ENCODE results near the gene GCA. TPM values are rescaled to one million over a fixed set of nuclear protein-coding genes. Genes with fewer than 3 reads are reported as not detected.

Gene GCA
- total RNA-seq, 1 experiment from 2014 or later, result 6.8 TPM

DNA sequence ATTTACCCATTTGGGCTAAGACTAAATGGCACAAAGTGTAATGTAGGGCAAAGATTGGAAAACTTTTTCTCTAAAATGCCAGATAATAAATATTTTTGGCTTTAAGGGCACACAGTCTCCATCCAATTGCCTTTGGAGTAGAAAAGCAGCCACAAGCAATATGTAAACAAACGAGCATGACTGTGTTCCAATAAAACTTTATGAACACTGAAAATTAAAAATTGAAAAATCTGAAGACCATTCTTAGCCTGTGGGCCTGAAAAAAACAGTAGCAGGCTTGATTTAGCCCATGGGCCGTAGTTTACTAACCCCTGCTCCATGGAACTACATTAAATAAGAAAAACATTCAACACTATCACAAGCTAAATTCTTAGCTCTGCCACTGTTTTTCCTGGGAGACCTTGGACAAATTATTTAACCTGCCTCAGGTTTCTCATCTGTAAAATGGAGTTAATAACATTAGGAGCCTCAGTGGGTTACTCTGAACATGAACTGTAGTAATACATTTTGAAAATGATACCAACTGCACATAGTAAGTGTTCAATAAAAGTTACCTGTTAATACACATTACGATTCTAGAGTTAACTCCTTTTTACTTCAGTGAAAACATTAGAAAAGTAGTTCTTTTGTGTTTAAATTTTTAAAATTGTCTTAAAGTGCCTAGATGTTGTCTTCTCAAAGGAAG is 26.7 kb upstream of the GCA start:
- peak overlapping the region; percentile 82 for H3K4me3 ChIP-seq

GRCh38 chr2:162317861-162318327 is 26.0 kb upstream of the GCA start:
- peaks cover 16% of the 10 kb centered on the region for H3K4me1 ChIP-seq (replicated peaks)
- H3K27ac ChIP-seq, result peak overlapping the region; percentile 62
- peak overlapping the region; percentile 82 for H3K4me3 ChIP-seq
- no peaks in the 10 kb centered on the region for H3K9me3 ChIP-seq (replicated peaks)
- H3K27me3 ChIP-seq (replicated peaks), result no peaks in the 10 kb centered on the region
- DNase-seq (ENCODE audit: low read depth in 1 of 2, low spot score in 2 of 2), result peak in 1 of 2 experiments; percentile 45
- H3K36me3 ChIP-seq, result no peaks in the 10 kb centered on the region

More for the DNA sequence above, 26.7 kb upstream of the GCA start:
- no peaks in the 10 kb centered on the region for H3K36me3 ChIP-seq
- DNase-seq (ENCODE audit: low read depth in 1 of 2, low spot score in 2 of 2), result no peak
- H3K27me3 ChIP-seq (replicated peaks), result no peaks in the 10 kb centered on the region
- H3K9me3 ChIP-seq (replicated peaks), result no peaks in the 10 kb centered on the region
- no peak overlapping the region for H3K27ac ChIP-seq
- H3K4me1 ChIP-seq (replicated peaks), result peaks cover 16% of the 10 kb centered on the region

- Histone ChIP-seq H3K27ac (peak within 1 kb of the TSS; percentile 62), H3K4me1 (replicated peaks) (peaks cover 16% of the 10 kb centered on the region), H3K36me3 (no peaks in the 10 kb centered on the region)
Observed at GRCh38 chr2:162318328-162319180, 25.4 kb upstream of the GCA start, which contains the start of gene IFIH1. IFIH1 (minus strand) TSS chr2:162318684; CDS start chr2:162318307, 377 bp downstream.

GRCh38 chr2:162320864-162321517 is 22.9 kb upstream of the GCA start:
- Histone ChIP-seq H3K27ac (no peak overlapping the region), H3K27me3 (replicated peaks) (no peaks in the 10 kb centered on the region), H3K36me3 (no peaks in the 10 kb centered on the region), H3K4me1 (replicated peaks) (peaks cover 16% of the 10 kb centered on the region), H3K4me3 (no peak overlapping the region), H3K9me3 (replicated peaks) (no peaks in the 10 kb centered on the region)
- no peak for DNase-seq (ENCODE audit: low read depth in 1 of 2, low spot score in 2 of 2)

More at GRCh38 chr2:162318328-162319180, 25.4 kb upstream of the GCA start, which contains the start of gene IFIH1:
- DNase-seq (ENCODE audit: low read depth in 1 of 2, low spot score in 2 of 2), result peak; percentile 83 to 85
- H3K9me3 ChIP-seq (replicated peaks), result no peaks in the 10 kb centered on the region
- H3K4me3 ChIP-seq, result peak within 1 kb of the TSS; percentile 82
- no peaks in the 10 kb centered on the region for H3K27me3 ChIP-seq (replicated peaks)

DNA sequence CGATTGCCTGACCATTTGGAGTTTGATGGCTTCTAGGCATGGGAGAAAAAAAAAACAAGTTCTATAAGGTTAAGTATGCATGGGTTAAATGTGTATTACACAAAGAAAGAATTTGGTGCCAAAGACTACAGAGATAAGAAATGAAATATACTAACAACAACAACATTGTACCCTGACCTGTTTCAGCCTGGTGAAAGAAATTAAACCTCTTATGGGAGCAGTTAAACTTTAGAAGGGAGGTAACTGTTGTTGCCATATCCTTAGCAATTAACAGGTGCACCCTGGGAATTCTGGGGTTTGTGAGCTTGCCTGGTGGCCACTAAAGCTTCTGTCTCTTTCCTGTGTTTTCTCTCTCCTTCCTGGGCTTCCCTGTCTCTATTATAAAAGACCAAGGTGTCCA is 19.0 kb upstream of the GCA start:
- Histone ChIP-seq H3K9me3 (replicated peaks) (no peaks in the 10 kb centered on the region), H3K27me3 (replicated peaks) (no peaks in the 10 kb centered on the region), H3K36me3 (no peaks in the 10 kb centered on the region), H3K4me1 (replicated peaks) (no peaks in the 10 kb centered on the region), H3K4me3 (no peak overlapping the region), H3K27ac (no peak overlapping the region)
- DNase-seq (ENCODE audit: low read depth in 1 of 2, low spot score in 2 of 2), result no peak

DNA sequence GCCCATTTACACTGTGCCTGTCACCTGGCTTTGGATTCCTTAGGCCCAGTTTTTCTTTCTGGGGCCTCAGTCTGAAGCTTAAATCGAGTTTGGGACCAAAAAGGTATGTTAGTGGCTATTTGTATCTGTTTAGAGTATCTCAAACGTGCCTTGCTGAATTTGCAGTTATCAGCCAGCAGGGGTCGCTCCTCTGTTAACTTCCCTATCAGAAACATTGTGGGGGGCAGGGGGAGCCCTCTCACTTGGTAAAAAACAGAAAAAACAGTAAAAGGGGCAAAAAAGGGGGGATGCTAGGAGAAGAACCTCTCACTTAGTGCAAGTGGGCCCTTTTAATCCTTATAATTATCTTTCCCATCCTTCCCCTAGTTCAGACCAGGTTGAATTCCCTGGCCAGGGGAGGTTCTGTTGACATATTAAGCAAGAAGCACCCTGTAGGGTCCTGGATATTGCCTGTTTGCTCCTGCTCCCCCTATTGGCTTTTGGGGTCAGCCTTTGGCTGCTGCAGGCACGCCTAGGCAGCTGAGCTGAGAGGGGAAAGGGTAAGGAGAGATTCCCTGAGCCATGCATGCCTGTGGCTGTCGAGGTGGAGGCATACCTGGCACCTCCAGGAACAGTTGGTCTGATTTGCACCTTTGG is 16.7 kb upstream of the GCA start:
- Histone ChIP-seq H3K36me3 (no peaks in the 10 kb centered on the region), H3K27ac (no peak overlapping the region), H3K4me1 (replicated peaks) (peaks cover 12% of the 10 kb centered on the region), H3K9me3 (replicated peaks) (no peaks in the 10 kb centered on the region), H3K4me3 (no peak overlapping the region), H3K27me3 (replicated peaks) (no peaks in the 10 kb centered on the region)
- DNase-seq (ENCODE audit: low read depth in 1 of 2, low spot score in 2 of 2), result no peak

GRCh38 chr2:162327806-162328205 is 16.1 kb upstream of the GCA start:
- no peaks in the 10 kb centered on the region for H3K9me3 ChIP-seq (replicated peaks)
- H3K36me3 ChIP-seq, result no peaks in the 10 kb centered on the region
- DNase-seq (ENCODE audit: low read depth in 1 of 2, low spot score in 2 of 2), result no peak
- H3K4me3 ChIP-seq, result no peak overlapping the region
- H3K27me3 ChIP-seq (replicated peaks), result no peaks in the 10 kb centered on the region
- H3K4me1 ChIP-seq (replicated peaks), result peaks cover 12% of the 10 kb centered on the region
- no peak overlapping the region for H3K27ac ChIP-seq

DNA sequence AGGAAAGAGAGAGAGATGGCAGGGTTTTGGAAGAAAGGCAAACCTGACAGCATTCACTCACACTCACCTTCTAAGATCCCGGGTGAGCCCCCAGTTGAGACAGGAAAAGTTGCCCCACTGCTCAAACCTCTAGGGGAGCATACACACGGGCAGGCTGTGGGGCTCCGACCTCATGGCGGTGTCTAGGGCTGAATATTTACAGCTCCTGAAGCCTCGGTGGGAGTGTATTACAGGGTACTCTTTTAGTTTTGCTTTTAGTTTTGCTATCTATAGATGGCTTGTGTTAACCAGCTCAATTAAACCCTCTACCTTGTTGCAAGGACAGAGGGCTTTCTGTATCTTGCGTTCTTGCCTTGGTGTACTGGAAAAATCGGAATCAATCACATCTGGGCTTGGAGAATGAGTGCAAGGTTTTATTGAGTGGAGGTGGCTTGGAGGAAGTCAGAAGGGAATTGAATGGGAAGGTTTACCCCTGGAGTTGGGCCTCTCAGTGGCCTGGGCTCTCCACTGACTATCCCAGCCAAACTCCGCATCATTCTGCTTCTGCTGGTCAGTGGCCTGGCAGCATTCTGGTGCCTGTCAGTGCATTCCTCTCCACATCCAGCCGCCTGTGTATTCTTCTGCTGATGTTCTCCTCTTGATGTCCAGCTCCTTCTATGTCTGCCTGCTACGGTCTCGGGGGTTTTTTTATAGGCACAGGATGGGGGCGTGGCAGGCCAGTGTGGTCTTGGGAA is 15.3 kb upstream of the GCA start:
- Histone ChIP-seq H3K27me3 (replicated peaks) (no peaks in the 10 kb centered on the region), H3K27ac (no peak overlapping the region)

DNA sequence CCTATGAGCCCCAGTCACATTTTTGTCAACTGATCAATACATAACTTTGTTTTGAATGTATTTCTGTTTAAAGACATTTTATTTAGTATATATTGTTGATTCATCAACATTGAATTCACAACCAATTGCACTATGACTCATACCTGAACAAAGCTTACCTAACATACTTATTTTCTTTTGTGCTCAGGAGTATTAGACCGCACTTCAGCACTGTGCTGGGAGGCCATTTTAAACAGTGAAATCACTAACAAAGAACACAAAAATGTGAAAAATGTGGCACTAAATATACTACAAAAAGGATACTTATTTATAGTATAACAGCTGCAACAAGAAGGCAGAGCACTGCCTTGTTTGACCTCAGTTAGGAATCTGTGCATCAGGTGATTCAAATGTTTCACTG is 13.1 kb upstream of the GCA start:
- Histone ChIP-seq H3K27me3 (replicated peaks) (no peaks in the 10 kb centered on the region), H3K36me3 (no peaks in the 10 kb centered on the region), H3K4me3 (no peak overlapping the region), H3K9me3 (replicated peaks) (no peaks in the 10 kb centered on the region), H3K27ac (no peak overlapping the region), H3K4me1 (replicated peaks) (peaks cover 12% of the 10 kb centered on the region)
- peak in 1 of 2 experiments; percentile 48 for DNase-seq (ENCODE audit: low read depth in 1 of 2, low spot score in 2 of 2)

More for the DNA sequence above, 15.3 kb upstream of the GCA start:
- H3K36me3 ChIP-seq, result no peaks in the 10 kb centered on the region
- no peaks in the 10 kb centered on the region for H3K9me3 ChIP-seq (replicated peaks)
- H3K4me3 ChIP-seq, result no peak overlapping the region
- no peak for DNase-seq (ENCODE audit: low read depth in 1 of 2, low spot score in 2 of 2)
- H3K4me1 ChIP-seq (replicated peaks), result peaks cover 12% of the 10 kb centered on the region

- H3K9me3 ChIP-seq (replicated peaks), result no peaks in the 10 kb centered on the region
- no peaks in the 10 kb centered on the region for H3K36me3 ChIP-seq
- DNase-seq (ENCODE audit: low read depth in 1 of 2, low spot score in 2 of 2), result no peak
- no peaks in the 10 kb centered on the region for H3K27me3 ChIP-seq (replicated peaks)
- H3K4me1 ChIP-seq (replicated peaks), result peaks cover 12% of the 10 kb centered on the region
- no peak overlapping the region for H3K27ac ChIP-seq
- H3K4me3 ChIP-seq, result no peak overlapping the region
Observed at GRCh38 chr2:162333968-162334367, 10.0 kb upstream of the GCA start.

DNA sequence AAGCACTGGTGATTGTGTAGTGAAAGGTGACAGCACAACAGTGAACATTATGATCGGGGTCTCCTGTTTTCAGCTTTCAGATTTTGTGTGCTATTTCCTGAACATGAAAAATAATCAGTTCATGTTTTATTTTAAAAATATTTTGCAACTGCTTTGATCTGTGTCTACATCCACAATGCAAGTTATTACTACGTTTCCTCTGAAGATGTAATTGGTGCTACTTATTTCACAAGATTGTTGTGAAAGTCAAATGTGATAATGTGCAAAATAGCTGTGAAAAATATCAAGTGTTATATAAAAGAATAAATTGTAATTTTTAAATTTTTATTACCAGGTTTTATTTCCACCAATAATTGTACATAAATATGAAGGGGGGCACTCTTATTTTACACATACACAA is 6.1 kb upstream of the GCA start:
- H3K9me3 ChIP-seq (replicated peaks), result no peaks in the 10 kb centered on the region
- H3K4me3 ChIP-seq, result no peak overlapping the region
- H3K27me3 ChIP-seq (replicated peaks), result no peaks in the 10 kb centered on the region
- no peaks in the 10 kb centered on the region for H3K36me3 ChIP-seq
- H3K27ac ChIP-seq, result no peak overlapping the region
- H3K4me1 ChIP-seq (replicated peaks), result no peaks in the 10 kb centered on the region
- DNase-seq (ENCODE audit: low read depth in 1 of 2, low spot score in 2 of 2), result no peak

GRCh38 chr2:162340822-162341221 is 3.1 kb upstream of the GCA start:
- no peaks in the 10 kb centered on the region for H3K9me3 ChIP-seq (replicated peaks)
- no peak overlapping the region for H3K27ac ChIP-seq
- H3K4me1 ChIP-seq (replicated peaks), result peaks cover 10% of the 10 kb centered on the region; the same call in 1 of the 2 replicates
- H3K36me3 ChIP-seq, result no peaks in the 10 kb centered on the region
- H3K4me3 ChIP-seq, result no peak overlapping the region
- H3K27me3 ChIP-seq (replicated peaks), result no peaks in the 10 kb centered on the region
- no peak for DNase-seq (ENCODE audit: low read depth in 1 of 2, low spot score in 2 of 2)

DNA sequence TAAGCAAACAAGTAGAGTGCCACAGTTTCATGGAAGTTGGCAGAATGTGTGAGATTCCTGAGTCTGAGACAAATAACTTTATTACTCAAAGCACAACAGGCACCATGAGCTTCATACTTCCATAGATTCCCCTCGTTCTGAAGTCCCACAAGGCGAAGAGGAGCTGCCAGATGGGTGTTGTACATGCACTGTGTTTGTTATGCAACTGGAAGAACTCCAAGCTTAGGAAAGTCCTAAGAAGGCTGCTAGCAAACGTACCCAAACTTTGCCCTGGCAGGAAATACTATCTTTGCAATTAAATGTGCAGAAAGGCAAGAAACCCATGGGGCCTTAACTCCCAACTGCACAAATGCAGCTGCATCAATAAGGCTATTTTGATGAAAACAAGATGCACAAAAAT is 1.6 kb upstream of the GCA start:
- no peaks in the 10 kb centered on the region for H3K27me3 ChIP-seq (replicated peaks)
- H3K9me3 ChIP-seq (replicated peaks), result no peaks in the 10 kb centered on the region
- no peak overlapping the region for H3K27ac ChIP-seq
- H3K4me1 ChIP-seq (replicated peaks), result peaks cover 10% of the 10 kb centered on the region; the same call in 1 of the 2 replicates
- H3K36me3 ChIP-seq, result no peaks in the 10 kb centered on the region
- no peak overlapping the region for H3K4me3 ChIP-seq
- no peak for DNase-seq (ENCODE audit: low read depth in 1 of 2, low spot score in 2 of 2)
